Fibroblast of mammary gland (primary cell): ENCODE results near the gene FAS.

Experiments
- DNase-seq: peaks from one replicate; pipeline ENCODE4 v3.0.0-alpha.2; 2010; ENCODE audit warnings: low read depth
- H3K4me3 ChIP-seq: 2 replicates; pipeline ENCODE4 v1.5.1; 2011; ENCODE audit warnings: low read depth, mild to moderate bottlenecking, low read length, moderate library complexity; ENCODE audit not compliant: control insufficient read depth
- TF ChIP-seq, protein P1 (sequence below): conservative IDR thresholded peaks from 2 replicates; pipeline ENCODE4 v1.5.1; 2011; ENCODE audit warnings: low read depth, low read length, inconsistent platforms; ENCODE audit not compliant: control insufficient read depth, insufficient read depth

Gene FAS

DNA sequence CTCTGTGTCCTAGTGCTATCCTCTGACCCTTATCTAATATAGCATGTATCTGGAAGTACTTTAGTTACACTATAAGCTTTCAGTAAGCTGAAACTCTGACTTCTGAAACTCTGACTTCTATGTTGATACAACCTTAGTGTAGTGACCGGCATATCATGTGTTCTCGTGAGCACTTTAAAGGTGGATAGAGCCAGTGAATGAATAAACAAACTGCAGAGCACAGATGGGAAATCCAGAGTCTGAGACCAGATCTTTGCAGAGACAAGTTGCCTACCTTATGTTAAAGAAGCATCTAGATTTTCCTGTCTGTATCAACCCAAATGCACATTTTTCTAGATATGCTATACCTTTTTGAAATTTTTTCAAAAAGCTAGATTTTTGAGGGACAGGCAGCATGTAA lies 41.5 kb upstream of the FAS start:
- TF ChIP-seq, protein P1, sequence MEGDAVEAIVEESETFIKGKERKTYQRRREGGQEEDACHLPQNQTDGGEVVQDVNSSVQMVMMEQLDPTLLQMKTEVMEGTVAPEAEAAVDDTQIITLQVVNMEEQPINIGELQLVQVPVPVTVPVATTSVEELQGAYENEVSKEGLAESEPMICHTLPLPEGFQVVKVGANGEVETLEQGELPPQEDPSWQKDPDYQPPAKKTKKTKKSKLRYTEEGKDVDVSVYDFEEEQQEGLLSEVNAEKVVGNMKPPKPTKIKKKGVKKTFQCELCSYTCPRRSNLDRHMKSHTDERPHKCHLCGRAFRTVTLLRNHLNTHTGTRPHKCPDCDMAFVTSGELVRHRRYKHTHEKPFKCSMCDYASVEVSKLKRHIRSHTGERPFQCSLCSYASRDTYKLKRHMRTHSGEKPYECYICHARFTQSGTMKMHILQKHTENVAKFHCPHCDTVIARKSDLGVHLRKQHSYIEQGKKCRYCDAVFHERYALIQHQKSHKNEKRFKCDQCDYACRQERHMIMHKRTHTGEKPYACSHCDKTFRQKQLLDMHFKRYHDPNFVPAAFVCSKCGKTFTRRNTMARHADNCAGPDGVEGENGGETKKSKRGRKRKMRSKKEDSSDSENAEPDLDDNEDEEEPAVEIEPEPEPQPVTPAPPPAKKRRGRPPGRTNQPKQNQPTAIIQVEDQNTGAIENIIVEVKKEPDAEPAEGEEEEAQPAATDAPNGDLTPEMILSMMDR, result no peak
- no peak for DNase-seq
- no peak overlapping the region for H3K4me3 ChIP-seq

DNA sequence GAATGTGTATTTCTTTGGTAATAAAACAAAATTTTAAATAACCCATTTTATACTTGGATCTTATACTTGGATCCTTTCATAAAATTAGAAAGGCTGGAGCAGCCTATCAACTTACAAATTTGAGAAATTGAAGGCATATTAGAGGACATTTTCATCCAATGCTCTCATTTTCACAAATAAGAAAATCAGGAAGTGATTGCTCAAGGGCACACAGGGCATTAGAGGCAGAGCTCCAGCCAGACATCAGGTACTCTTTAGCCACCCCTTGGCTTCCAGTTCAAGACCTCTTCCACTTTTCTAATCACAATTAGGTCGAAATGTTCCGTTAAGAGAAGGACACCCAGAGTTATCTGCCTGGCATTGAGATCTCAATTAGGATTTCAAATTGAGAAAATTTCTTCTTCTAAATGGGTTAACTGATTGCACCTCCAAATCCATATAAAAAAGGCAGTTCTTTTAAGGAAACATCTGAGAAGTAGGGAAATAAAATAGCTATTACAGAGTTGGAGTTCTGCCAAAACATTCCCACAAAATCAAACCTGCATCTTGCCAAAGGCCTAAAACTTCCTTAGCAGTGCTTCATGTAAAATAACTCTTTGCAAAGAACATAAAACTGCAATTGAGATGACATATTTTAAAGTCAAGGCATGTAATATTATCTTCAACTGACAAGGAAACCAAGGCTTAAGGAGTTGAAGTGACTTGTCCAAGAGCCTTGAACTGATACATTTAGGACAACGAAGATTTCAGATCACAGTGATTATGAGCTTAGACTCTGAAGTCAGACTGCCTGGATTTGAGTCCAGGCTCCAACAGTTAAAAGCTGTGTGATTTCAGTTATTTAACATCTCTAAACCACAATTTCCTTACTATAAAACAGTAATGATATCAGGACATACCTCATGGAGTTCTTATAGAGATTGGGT lies 40.4 kb upstream of the FAS start:
- DNase-seq, result peak; percentile 40
- TF ChIP-seq, protein P1, result no peak
- H3K4me3 ChIP-seq, result no peak overlapping the region

DNA sequence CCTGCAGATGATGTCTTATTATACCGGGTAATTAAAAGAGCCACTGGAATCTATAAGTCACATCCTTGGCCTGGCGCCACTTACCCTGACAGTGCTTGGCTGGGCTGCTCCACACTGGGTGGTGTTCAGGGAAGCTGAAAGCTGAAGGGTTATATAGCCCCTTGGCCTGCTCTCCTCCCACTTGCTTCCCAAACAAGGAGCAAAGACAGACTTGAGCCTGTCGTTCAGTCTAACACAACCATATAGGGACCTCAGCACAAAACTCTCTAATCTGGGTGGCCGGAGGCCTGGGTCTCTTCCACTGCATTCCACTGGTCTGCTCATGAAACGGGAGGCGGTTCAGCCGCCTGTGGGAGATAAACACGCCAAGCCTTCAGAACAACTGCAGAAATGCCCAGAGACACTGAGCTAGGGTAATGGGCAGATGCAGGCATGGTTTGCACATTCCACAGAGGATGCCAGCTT lies 37.9 kb upstream of the FAS start, which contains the start of gene ACTA2:
ACTA2 (minus strand) TSS at position 127 of the 465 bp plus-strand sequence. CDS start 3,843 bp downstream, outside the sequence.
- H3K4me3 ChIP-seq, result no peak within 1 kb of the TSS
- TF ChIP-seq, protein P1, result no peak

DNA sequence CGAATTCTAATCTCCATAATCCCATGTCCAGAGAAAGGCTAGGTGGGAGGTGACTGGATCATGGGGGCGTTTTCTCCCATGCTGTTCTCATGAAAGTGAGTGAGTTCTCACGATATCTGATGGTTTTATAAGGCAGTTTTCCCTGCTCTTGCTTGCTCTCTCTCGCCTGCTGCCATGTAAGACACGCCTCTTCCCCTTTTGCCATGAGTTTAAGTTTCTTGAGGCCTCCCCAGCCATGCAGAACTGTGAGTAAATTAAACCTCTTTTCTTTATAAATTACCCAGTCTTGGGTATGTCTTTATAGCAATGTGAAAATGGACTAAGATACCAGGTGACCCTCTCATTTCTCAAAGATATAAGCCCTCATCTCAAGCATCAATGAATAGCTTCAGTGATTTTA lies 36.9 kb upstream of the FAS start:
- TF ChIP-seq, protein P1, result no peak
- no peak overlapping the region for H3K4me3 ChIP-seq
- no peak for DNase-seq

More for the DNA sequence above, 37.9 kb upstream of the FAS start, which contains the start of gene ACTA2:
- DNase-seq, result peak; percentile 70

DNA sequence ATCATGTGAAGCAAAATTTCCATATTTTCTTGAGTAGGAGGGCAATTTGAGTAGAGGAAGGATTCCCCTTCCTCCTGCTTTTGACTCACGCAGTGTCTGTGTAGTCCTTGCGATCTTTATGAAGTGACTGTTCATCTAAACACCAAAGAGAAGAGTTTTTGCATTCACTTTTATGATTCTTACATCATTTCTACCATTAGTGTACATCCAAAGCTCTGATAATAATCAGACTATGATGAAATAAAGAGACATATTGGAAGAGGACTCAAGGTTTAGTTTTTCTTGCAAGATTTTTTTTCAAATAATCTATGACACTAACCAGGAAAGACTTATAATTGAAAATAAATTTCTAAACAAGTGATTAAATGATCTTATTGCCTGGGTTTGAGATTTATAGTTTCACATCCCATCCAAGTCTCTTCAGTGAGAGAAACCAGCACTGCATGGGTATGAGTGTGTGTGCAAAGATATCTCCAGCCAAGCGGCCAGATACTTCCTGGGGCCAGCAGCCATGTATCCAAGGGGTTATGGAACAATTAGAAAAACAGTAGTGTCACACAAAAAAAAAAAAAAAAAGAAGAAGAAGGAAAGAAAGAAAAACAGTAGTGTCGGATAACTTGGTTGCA lies 36.0 kb upstream of the FAS start:
- DNase-seq, result no peak
- no peak overlapping the region for H3K4me3 ChIP-seq
- TF ChIP-seq, protein P1, result no peak

DNA sequence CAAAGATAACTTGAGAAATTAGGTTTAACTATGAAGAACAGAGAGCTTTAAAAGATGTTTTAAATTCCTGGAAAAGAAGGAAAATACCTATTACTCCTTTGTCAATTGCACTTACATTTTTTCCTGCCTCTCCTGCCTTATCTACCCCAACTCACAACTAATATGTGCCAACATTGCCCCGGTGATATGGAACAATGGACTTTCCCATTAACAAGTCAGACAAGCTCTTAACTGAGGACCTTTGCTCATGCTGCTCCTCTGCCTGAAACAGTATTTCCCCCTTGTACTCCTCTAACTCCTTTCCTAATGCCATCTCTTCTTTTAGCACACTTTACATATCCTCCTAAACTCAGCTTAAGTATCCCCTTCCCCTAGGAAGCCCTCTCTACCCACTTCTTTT lies 33.2 kb upstream of the FAS start:
- no peak for DNase-seq
- TF ChIP-seq, protein P1, result no peak
- H3K4me3 ChIP-seq, result no peak overlapping the region
